ENCODE results near the gene CBLL1. TPM values are rescaled to one million over a fixed set of nuclear protein-coding genes. Genes with fewer than 3 reads are reported as not detected.

Gene CBLL1
- total RNA-seq, 1 donor from 2014 or later: 34.0 TPM

GRCh38 chr7:107778283-107778682 is 34.3 kb downstream of the CBLL1 start:
- no peaks in the 10 kb centered on the region for H3K9me3 Mint-ChIP-seq (ENCODE audit: low read depth)
- H3K36me3 Mint-ChIP-seq (ENCODE audit: insufficient read depth): no peaks in the 10 kb centered on the region
- peaks cover 5% of the 10 kb centered on the region for H3K4me1 Mint-ChIP-seq (ENCODE audit: low read depth)
- no peak for DNase-seq (ENCODE audit: low spot score, unreplicated experiment)
- H3K27me3 Mint-ChIP-seq: no peaks in the 10 kb centered on the region
- no peak overlapping the region for H3K4me3 Mint-ChIP-seq (ENCODE audit: low read depth)
- no peak for TF ChIP-seq CTCF (IDR thresholded peaks at IDR 0.05; ENCODE audit: unreplicated experiment)
- no peak overlapping the region for H3K27ac Mint-ChIP-seq

GRCh38 chr7:107779647-107780099 is 35.7 kb downstream of the CBLL1 start:
- Mint-ChIP-seq H3K36me3 (ENCODE audit: insufficient read depth) (no peaks in the 10 kb centered on the region), H3K4me1 (ENCODE audit: low read depth) (peaks cover 5% of the 10 kb centered on the region), H3K27me3 (no peaks in the 10 kb centered on the region), H3K27ac (peak overlapping the region; percentile 38), H3K9me3 (ENCODE audit: low read depth) (no peaks in the 10 kb centered on the region), H3K4me3 (ENCODE audit: low read depth) (no peak overlapping the region)
- no peak for DNase-seq (ENCODE audit: low spot score, unreplicated experiment)
- TF ChIP-seq CTCF (IDR thresholded peaks at IDR 0.05; ENCODE audit: unreplicated experiment): no peak

GRCh38 chr7:107782374-107782773 is 38.4 kb downstream of the CBLL1 start:
- no peak for TF ChIP-seq CTCF (IDR thresholded peaks at IDR 0.05; ENCODE audit: unreplicated experiment)
- DNase-seq (ENCODE audit: low spot score, unreplicated experiment): no peak
- Mint-ChIP-seq H3K4me1 (ENCODE audit: low read depth) (peaks cover 5% of the 10 kb centered on the region), H3K27ac (no peak overlapping the region), H3K36me3 (ENCODE audit: insufficient read depth) (no peaks in the 10 kb centered on the region), H3K4me3 (ENCODE audit: low read depth) (no peak overlapping the region), H3K27me3 (peaks cover 3% of the 10 kb centered on the region), H3K9me3 (ENCODE audit: low read depth) (no peaks in the 10 kb centered on the region)

GRCh38 chr7:107783648-107784047 is 39.7 kb downstream of the CBLL1 start:
- DNase-seq (ENCODE audit: low spot score, unreplicated experiment): no peak
- H3K9me3 Mint-ChIP-seq (ENCODE audit: low read depth): no peaks in the 10 kb centered on the region
- peaks cover 3% of the 10 kb centered on the region for H3K27me3 Mint-ChIP-seq
- peaks cover 5% of the 10 kb centered on the region for H3K4me1 Mint-ChIP-seq (ENCODE audit: low read depth)
- no peak overlapping the region for H3K4me3 Mint-ChIP-seq (ENCODE audit: low read depth)
- no peaks in the 10 kb centered on the region for H3K36me3 Mint-ChIP-seq (ENCODE audit: insufficient read depth)
- H3K27ac Mint-ChIP-seq: no peak overlapping the region
- TF ChIP-seq CTCF (IDR thresholded peaks at IDR 0.05; ENCODE audit: unreplicated experiment): no peak

GRCh38 chr7:107785170-107785569 is 41.2 kb downstream of the CBLL1 start:
- Mint-ChIP-seq H3K27me3 (peaks cover 3% of the 10 kb centered on the region), H3K27ac (no peak overlapping the region), H3K4me3 (ENCODE audit: low read depth) (no peak overlapping the region)

More at GRCh38 chr7:107785170-107785569, 41.2 kb downstream of the CBLL1 start:
- no peak for TF ChIP-seq CTCF (IDR thresholded peaks at IDR 0.05; ENCODE audit: unreplicated experiment)
- DNase-seq (ENCODE audit: low spot score, unreplicated experiment): no peak
- no peaks in the 10 kb centered on the region for H3K9me3 Mint-ChIP-seq (ENCODE audit: low read depth)
- H3K4me1 Mint-ChIP-seq (ENCODE audit: low read depth): no peaks in the 10 kb centered on the region
- no peaks in the 10 kb centered on the region for H3K36me3 Mint-ChIP-seq (ENCODE audit: insufficient read depth)

Data from progenitor cell of endocrine pancreas (in vitro differentiated cells).